GM12878 (cell line): Measurements from ENCODE around the gene ZNF436. TPM values are rescaled to one million over a fixed set of nuclear protein-coding genes. Genes with fewer than 3 reads are reported as not detected.

ENCODE experiments used
- CEBPZ ChIP-seq: fragments of 150-350 bp; IDR thresholded peaks from 2 replicates; pipeline ENCODE4 v1.6.1; 2016; ENCODE audit warnings: low read depth, low read length
- CHD4 ChIP-seq: fragments of 200-600 bp; sonication (generic); IDR thresholded peaks from 2 replicates; pipeline ENCODE4 v1.6.1; 2016; ENCODE audit warnings: mild to moderate bottlenecking
- DPF2 ChIP-seq: fragments of 450-650 bp; IDR thresholded peaks from 2 replicates; pipeline ENCODE4 v1.6.1; 2017; ENCODE audit warnings: mild to moderate bottlenecking
- HDAC2 ChIP-seq: fragments of 200-600 bp; sonication (generic); IDR thresholded peaks from 2 replicates; pipeline ENCODE4 v1.6.1; 2017
- KAT2A ChIP-seq: conservative IDR thresholded peaks from 2 replicates; pipeline ENCODE4 v1.6.1; 2011; ENCODE audit warnings: low read depth, low read length; ENCODE audit not compliant: control insufficient read depth
- MEF2A ChIP-seq: IDR thresholded peaks from 2 replicates; pipeline ENCODE4 v1.6.1; 2011; ENCODE audit warnings: low read depth, mild to moderate bottlenecking, low read length, moderate library complexity; ENCODE audit not compliant: insufficient read depth
- MEF2B ChIP-seq: fragments of 450-650 bp; IDR thresholded peaks from 2 replicates; pipeline ENCODE4 v1.6.1; 2018; ENCODE audit warnings: mild to moderate bottlenecking, moderate library complexity; ENCODE audit not compliant: partially characterized antibody, poor library complexity, severe bottlenecking
- MTA2 ChIP-seq: fragments of 450-650 bp; IDR thresholded peaks from 2 replicates; pipeline ENCODE4 v1.6.1; 2016; ENCODE audit warnings: low read depth, mild to moderate bottlenecking, moderate library complexity
- NR2F1 ChIP-seq: fragments of 450-650 bp; conservative IDR thresholded peaks from 2 replicates; pipeline ENCODE4 v1.6.1; 2017; ENCODE audit warnings: mild to moderate bottlenecking
- NRF1 ChIP-seq: conservative IDR thresholded peaks from 2 replicates; pipeline ENCODE4 v1.6.1; 2011; ENCODE audit warnings: mild to moderate bottlenecking, low read depth, low read length, improper control_type of control experiment
- PML ChIP-seq: IDR thresholded peaks from 2 replicates; pipeline ENCODE4 v1.6.1; 2012; ENCODE audit warnings: low read length, inconsistent platforms
- SKIL ChIP-seq: fragments of 450-650 bp; IDR thresholded peaks from 2 replicates; pipeline ENCODE4 v1.6.1; 2017; ENCODE audit warnings: mild to moderate bottlenecking, low read depth, inconsistent platforms; ENCODE audit not compliant: poor library complexity, severe bottlenecking
- polyA plus RNA-seq, 11 experiments: library from polyadenylated mRNA; depleted of rRNA in 4 of 11; unstranded in 6 of 11; stranded (reverse) in 5 of 11; fragments of >200 nt; fragmentation: Nextera tagmentation in 4 of 11; fragmentation: Illumina TruSeq in 1 of 11; extraction: Ambion mirVana in 4 of 11; extraction: Trizol in 1 of 11; gene quantifications; 1 replicate in 1 of 11; 2 replicates in 10 of 11; pipeline versions ENCODE4 v1.2.1 to v1.2.3, GENCODE V29; 2011 to 2016; ENCODE audit warnings: inconsistent platforms in 2 of 11, missing spikeins in 2 of 11, low read depth in 1 of 11
- total RNA-seq, 4 experiments: library from RNA; depleted of rRNA in 3 of 4; stranded (reverse); fragments of >200 nt in 3 of 4; fragmentation: Illumina TruSeq in 1 of 4; extraction: Trizol in 1 of 4; gene quantifications; 2 replicates each; pipeline versions ENCODE4 v1.2.1 to v1.2.3, GENCODE V29; 2013 to 2021
- TF ChIP-seq, protein P1 (sequence below): fragments of 450-650 bp; conservative IDR thresholded peaks from 2 replicates; pipeline ENCODE4 v1.6.1; 2017; ENCODE audit warnings: mild to moderate bottlenecking, moderate library complexity
- TF ChIP-seq, protein P2 (sequence below): IDR thresholded peaks from 2 replicates; pipeline ENCODE4 v1.6.1; 2012; ENCODE audit warnings: low read depth, low read length, improper control_type of control experiment
- TF ChIP-seq, protein P3 (sequence below): fragments of 450-650 bp; IDR thresholded peaks from 2 replicates; pipeline ENCODE4 v1.6.1; 2016; ENCODE audit warnings: mild to moderate bottlenecking, moderate library complexity, borderline replicate concordance

ZNF436 gene
- total and polyA plus RNA-seq, 10 of the 15 experiments (the other 5 are each of a cell fraction or from before 2014, with no cell fraction given) = 0.85 to 4.7 (median 3.0) TPM

- TF ChIP-seq SKIL (peak; percentile 8), PML (peak; percentile 62; the same call in 1 of the 2 replicates), MEF2B (no peak), KAT2A (no peak), MEF2A (no peak), NR2F1 (peak; percentile 31; the same call in 1 of the 2 replicates), NRF1 (no peak), DPF2 (peak; percentile 98), HDAC2 (no peak), CHD4 (no peak), MTA2 (no peak), CEBPZ (no peak)
- TF ChIP-seq, protein P1, sequence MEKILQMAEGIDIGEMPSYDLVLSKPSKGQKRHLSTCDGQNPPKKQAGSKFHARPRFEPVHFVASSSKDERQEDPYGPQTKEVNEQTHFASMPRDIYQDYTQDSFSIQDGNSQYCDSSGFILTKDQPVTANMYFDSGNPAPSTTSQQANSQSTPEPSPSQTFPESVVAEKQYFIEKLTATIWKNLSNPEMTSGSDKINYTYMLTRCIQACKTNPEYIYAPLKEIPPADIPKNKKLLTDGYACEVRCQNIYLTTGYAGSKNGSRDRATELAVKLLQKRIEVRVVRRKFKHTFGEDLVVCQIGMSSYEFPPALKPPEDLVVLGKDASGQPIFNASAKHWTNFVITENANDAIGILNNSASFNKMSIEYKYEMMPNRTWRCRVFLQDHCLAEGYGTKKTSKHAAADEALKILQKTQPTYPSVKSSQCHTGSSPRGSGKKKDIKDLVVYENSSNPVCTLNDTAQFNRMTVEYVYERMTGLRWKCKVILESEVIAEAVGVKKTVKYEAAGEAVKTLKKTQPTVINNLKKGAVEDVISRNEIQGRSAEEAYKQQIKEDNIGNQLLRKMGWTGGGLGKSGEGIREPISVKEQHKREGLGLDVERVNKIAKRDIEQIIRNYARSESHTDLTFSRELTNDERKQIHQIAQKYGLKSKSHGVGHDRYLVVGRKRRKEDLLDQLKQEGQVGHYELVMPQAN = peak; percentile 82
- TF ChIP-seq, protein P2, sequence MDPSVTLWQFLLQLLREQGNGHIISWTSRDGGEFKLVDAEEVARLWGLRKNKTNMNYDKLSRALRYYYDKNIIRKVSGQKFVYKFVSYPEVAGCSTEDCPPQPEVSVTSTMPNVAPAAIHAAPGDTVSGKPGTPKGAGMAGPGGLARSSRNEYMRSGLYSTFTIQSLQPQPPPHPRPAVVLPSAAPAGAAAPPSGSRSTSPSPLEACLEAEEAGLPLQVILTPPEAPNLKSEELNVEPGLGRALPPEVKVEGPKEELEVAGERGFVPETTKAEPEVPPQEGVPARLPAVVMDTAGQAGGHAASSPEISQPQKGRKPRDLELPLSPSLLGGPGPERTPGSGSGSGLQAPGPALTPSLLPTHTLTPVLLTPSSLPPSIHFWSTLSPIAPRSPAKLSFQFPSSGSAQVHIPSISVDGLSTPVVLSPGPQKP = no peak; the same call in 1 of the 2 replicates
- TF ChIP-seq, protein P3, sequence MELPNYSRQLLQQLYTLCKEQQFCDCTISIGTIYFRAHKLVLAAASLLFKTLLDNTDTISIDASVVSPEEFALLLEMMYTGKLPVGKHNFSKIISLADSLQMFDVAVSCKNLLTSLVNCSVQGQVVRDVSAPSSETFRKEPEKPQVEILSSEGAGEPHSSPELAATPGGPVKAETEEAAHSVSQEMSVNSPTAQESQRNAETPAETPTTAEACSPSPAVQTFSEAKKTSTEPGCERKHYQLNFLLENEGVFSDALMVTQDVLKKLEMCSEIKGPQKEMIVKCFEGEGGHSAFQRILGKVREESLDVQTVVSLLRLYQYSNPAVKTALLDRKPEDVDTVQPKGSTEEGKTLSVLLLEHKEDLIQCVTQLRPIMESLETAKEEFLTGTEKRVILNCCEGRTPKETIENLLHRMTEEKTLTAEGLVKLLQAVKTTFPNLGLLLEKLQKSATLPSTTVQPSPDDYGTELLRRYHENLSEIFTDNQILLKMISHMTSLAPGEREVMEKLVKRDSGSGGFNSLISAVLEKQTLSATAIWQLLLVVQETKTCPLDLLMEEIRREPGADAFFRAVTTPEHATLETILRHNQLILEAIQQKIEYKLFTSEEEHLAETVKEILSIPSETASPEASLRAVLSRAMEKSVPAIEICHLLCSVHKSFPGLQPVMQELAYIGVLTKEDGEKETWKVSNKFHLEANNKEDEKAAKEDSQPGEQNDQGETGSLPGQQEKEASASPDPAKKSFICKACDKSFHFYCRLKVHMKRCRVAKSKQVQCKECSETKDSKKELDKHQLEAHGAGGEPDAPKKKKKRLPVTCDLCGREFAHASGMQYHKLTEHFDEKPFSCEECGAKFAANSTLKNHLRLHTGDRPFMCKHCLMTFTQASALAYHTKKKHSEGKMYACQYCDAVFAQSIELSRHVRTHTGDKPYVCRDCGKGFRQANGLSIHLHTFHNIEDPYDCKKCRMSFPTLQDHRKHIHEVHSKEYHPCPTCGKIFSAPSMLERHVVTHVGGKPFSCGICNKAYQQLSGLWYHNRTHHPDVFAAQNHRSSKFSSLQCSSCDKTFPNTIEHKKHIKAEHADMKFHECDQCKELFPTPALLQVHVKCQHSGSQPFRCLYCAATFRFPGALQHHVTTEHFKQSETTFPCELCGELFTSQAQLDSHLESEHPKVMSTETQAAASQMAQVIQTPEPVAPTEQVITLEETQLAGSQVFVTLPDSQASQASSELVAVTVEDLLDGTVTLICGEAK = peak; percentile 30; the same call in 1 of the 2 replicates
These were observed 25.3 kb downstream of the ZNF436 start, which contains the start of gene HNRNPR (continued) for GRCh38 chr1:23344111-23344986.
